Right lobe of liver (tissue), 4 donors: ENCODE results near the gene CLCNKB.

Experiments used
- CTCF ChIP-seq, 4 donors: fragments of 200-600 bp in 3 of 4; fragments of 450-650 bp in 1 of 4; IDR thresholded peaks; one replicate each; pipeline versions ENCODE4 v1.5.1 to v1.8.0; 2016 to 2022; ENCODE audit warnings: antibody characterized with exemption in 4 of 4, mild to moderate bottlenecking in 2 of 4
- POLR2A ChIP-seq: fragments of 450-650 bp; IDR thresholded peaks from one replicate; pipeline ENCODE4 v1.6.1; 2017; ENCODE audit warnings: antibody characterized with exemption, mild to moderate bottlenecking
- donor health status: DM: no; HTN: no; CAD: no.
- donor health status: DM: no; HTN: no; CAD: no.
- donor health status: DM: no; HTN: yes; CAD: no.

GRCh38 chr1:16005597-16005996 is 38.0 kb upstream of the CLCNKB start:
- TF ChIP-seq CTCF (IDR thresholded peaks at IDR 0.05) (no peak), POLR2A (no peak)
